ENCODE data around the gene TOGARAM1. TPM values are rescaled to one million over a fixed set of nuclear protein-coding genes. Genes with fewer than 3 reads are reported as not detected.

The TOGARAM1 gene
- total and polyA plus RNA-seq, 2 donors (not counting 3 experiments of a cell fraction or from before 2014, with no cell fraction given), result 4.2 to 13.8 TPM

GRCh38 chr14:45104561-45104960 lies 142.6 kb downstream of the TOGARAM1 start:
- no peak for TF ChIP-seq MAX (IDR thresholded peaks at IDR 0.05; ENCODE audit: insufficient read depth, insufficient read length)
- H3K36me3 ChIP-seq (ENCODE audit: control insufficient read depth in 2 of 2, extremely low read depth in 1 of 2, insufficient read depth in 2 of 2, low read length in 2 of 2), result peaks cover 9 to 22% of the 10 kb centered on the region in 2 experiments
- H3K4me1 ChIP-seq (ENCODE audit: control insufficient read depth, extremely low read depth, insufficient read depth, low read length), result no peaks in the 10 kb centered on the region
- H3K27me3 ChIP-seq (ENCODE audit: control insufficient read depth in 2 of 2, insufficient read depth in 2 of 2, low read length in 2 of 2), result no peaks in the 10 kb centered on the region
- H3K4me2 ChIP-seq (ENCODE audit: insufficient read depth, low read length), result no peak overlapping the region
- H3K4me3 ChIP-seq (replicated peaks in 1 of 3; ENCODE audit: insufficient read depth in 1 of 3, low read depth in 1 of 3, low read length in 3 of 3), result no peak overlapping the region
- no peak overlapping the region for H3K27ac ChIP-seq (ENCODE audit: insufficient read depth, low read depth, low read length)
- BruUV-seq (replicated peaks), result no TSS peak
- CTCF ChIA-PET, result no interaction called here
- dilution Hi-C loops (cut with MboI; ENCODE audit: extremely low pct_ligation_motif_present, low sequenced_read_pairs), result no loop called here
- FAIRE-seq, result no peak
- peaks cover 13% of the 10 kb centered on the region for H3K79me2 ChIP-seq (ENCODE audit: control insufficient read depth, insufficient read depth, low read length)
- POLR2A ChIA-PET, result no interaction called here
- no peaks in the 10 kb centered on the region for H3K9me1 ChIP-seq (replicated peaks; ENCODE audit: control insufficient read depth, extremely low read depth, insufficient read depth, low read length)
- H3K9me3 ChIP-seq (replicated peaks; ENCODE audit: control insufficient read depth, insufficient read depth, low read length), result no peaks in the 10 kb centered on the region
- no peak for DNase-seq (ENCODE audit: low read depth, low spot score)
- no peak overlapping the region for H2AFZ ChIP-seq (ENCODE audit: low read depth, low read length)
- H4K20me1 ChIP-seq (replicated peaks; ENCODE audit: control insufficient read depth, extremely low read depth, insufficient read depth, low read length), result no peaks in the 10 kb centered on the region
- H3K9ac ChIP-seq (replicated peaks; ENCODE audit: extremely low read depth, insufficient read depth, low read length), result no peak overlapping the region
- intact Hi-C loops (cut with micrococcal nuclease), result no loop called here

- ChIA-PET CTCF (interaction anchor here (0.9 to 3.3 kb wide), 5 partner anchors 11 to 199 kb away, joined by 3 to 15 read pairs (median 5); partner anchors contain the start of gene FKBP3), POLR2A (interaction anchor here (0.6 to 2.0 kb wide), 3 partner anchors 21 to 65 kb away, joined by 3 to 6 read pairs (median 4); partner anchors contain the start of gene FKBP3)
- Histone ChIP-seq H3K9me1 (replicated peaks; ENCODE audit: control insufficient read depth, extremely low read depth, insufficient read depth, low read length) (no peaks in the 10 kb centered on the region), H3K27me3 (ENCODE audit: control insufficient read depth in 2 of 2, insufficient read depth in 2 of 2, low read length in 2 of 2) (no peaks in the 10 kb centered on the region), H3K9ac (replicated peaks; ENCODE audit: extremely low read depth, insufficient read depth, low read length) (no peak overlapping the region), H3K4me3 (replicated peaks in 1 of 3; ENCODE audit: insufficient read depth in 1 of 3, low read depth in 1 of 3, low read length in 3 of 3) (no peak overlapping the region), H3K4me1 (ENCODE audit: control insufficient read depth, extremely low read depth, insufficient read depth, low read length) (peaks cover 14% of the 10 kb centered on the region), H3K79me2 (ENCODE audit: control insufficient read depth, insufficient read depth, low read length) (peaks cover 8% of the 10 kb centered on the region), H3K27ac (ENCODE audit: insufficient read depth, low read depth, low read length) (no peak overlapping the region), H4K20me1 (replicated peaks; ENCODE audit: control insufficient read depth, extremely low read depth, insufficient read depth, low read length) (no peaks in the 10 kb centered on the region), H2AFZ (ENCODE audit: low read depth, low read length) (no peak overlapping the region), H3K9me3 (replicated peaks; ENCODE audit: control insufficient read depth, insufficient read depth, low read length) (no peaks in the 10 kb centered on the region), H3K4me2 (ENCODE audit: insufficient read depth, low read length) (peak overlapping the region; percentile 36), H3K36me3 (ENCODE audit: control insufficient read depth in 2 of 2, extremely low read depth in 1 of 2, insufficient read depth in 2 of 2, low read length in 2 of 2) (peaks cover 4 to 45% of the 10 kb centered on the region in 2 experiments)
- intact Hi-C loops (cut with micrococcal nuclease), result loop anchor here (2.0 kb wide), 1 partner anchor 22 kb away; the partner anchor contains the start of genes FANCM and FKBP3
- dilution Hi-C loops (cut with MboI; ENCODE audit: extremely low pct_ligation_motif_present, low sequenced_read_pairs), result no loop called here
- FAIRE-seq (peak; percentile 49), DNase-seq (ENCODE audit: low read depth, low spot score) (peak; percentile 51)
- BruUV-seq (replicated peaks), result no TSS peak
- TF ChIP-seq EZH2 (IDR thresholded peaks at IDR 0.05; ENCODE audit: borderline replicate concordance, low read depth, low read length, severe bottlenecking) (no peak), MYC (IDR thresholded peaks at IDR 0.05; ENCODE audit: low read depth, low read length) (no peak), FOS (IDR thresholded peaks at IDR 0.05; ENCODE audit: borderline replicate concordance, insufficient read depth, low read length) (no peak), POLR2AphosphoS5 (IDR thresholded peaks at IDR 0.05; ENCODE audit: insufficient read depth, low read depth, low read length) (no peak), MAX (IDR thresholded peaks at IDR 0.05; ENCODE audit: insufficient read depth, insufficient read length) (no peak), JUN (IDR thresholded peaks at IDR 0.05; ENCODE audit: borderline replicate concordance, insufficient read depth, insufficient read length, low read depth) (no peak), POLR2A (IDR thresholded peaks at IDR 0.05; ENCODE audit: low read depth, low read length) (no peak), GATA2 (IDR thresholded peaks at IDR 0.05; ENCODE audit: insufficient read depth, insufficient read length, low read depth, low read length) (no peak), CTCF (IDR thresholded peaks at IDR 0.05; ENCODE audit: extremely low read depth in 1 of 2, insufficient read depth in 1 of 2, low read depth in 1 of 2, low read length in 2 of 2) (no peak)
These were observed 151.1 kb downstream of the TOGARAM1 start for GRCh38 chr14:45112896-45113781.

Measured in endothelial cell of umbilical vein (primary cell).